ENCODE results near the gene ZBED2. TPM values are rescaled to one million over a fixed set of nuclear protein-coding genes. Genes with fewer than 3 reads are reported as not detected.

The ZBED2 gene
- total RNA-seq (2022; extraction: Qiagen RNA extraction; ENCODE audit: low read depth) = 0.13 to 0.43 TPM (median 0.35 TPM) in 5 replicates

GRCh38 chr3:111595232-111595631, at the start of gene ZBED2:
TSS of gene ZBED2 (minus strand) at chr3:111595346. CDS start at chr3:111594201, 1,145 bp downstream.

Other genes with a start within 250 kb of the ZBED2 start
- gene CD96, start 53.1 kb downstream of the ZBED2 start, total RNA-seq (2022; extraction: Qiagen RNA extraction; ENCODE audit: low read depth) = not detected in 5 replicates
- 4.0 to 10.3 TPM (median 8.3 TPM) in 5 replicates for gene PLCXD2, start 79.3 kb upstream of the ZBED2 start, total RNA-seq (2022; extraction: Qiagen RNA extraction; ENCODE audit: low read depth)

All from A549 treated with RU486 at 1 μM for 4 hours (cell line).